Adrenal gland (tissue), 12 donors: ENCODE results near the gene AGBL1. TPM values are rescaled to one million over a fixed set of nuclear protein-coding genes. Genes with fewer than 3 reads are reported as not detected.

Experiments
- DNase-seq, 7 donors: peaks; one replicate each; pipeline ENCODE4 v3.0.0-alpha.2; 2019 to 2020
- H3K27ac ChIP-seq, 5 donors: fragments of 200-600 bp; sonication (generic) in 4 of 5; 1 replicate in 3 of 5; 2 replicates in 2 of 5; pipeline versions ENCODE4 v1.5.1 to v1.8.0; 2016 to 2020; ENCODE audit warnings: mild to moderate bottlenecking in 1 of 5
- H3K27me3 ChIP-seq: fragments of 200-600 bp; 2 replicates; pipeline ENCODE4 v1.8.0; 2021
- H3K36me3 ChIP-seq, 2 donors: fragments of 200-600 bp; replicated peaks in 1 of 2; 1 replicate in 1 of 2; 2 replicates in 1 of 2; pipeline versions ENCODE4 v1.5.1 to v1.8.0; 2018 to 2022
- H3K4me1 ChIP-seq, 2 donors: fragments of 200-600 bp; replicated peaks in 1 of 2; 1 replicate in 1 of 2; 2 replicates in 1 of 2; pipeline versions ENCODE4 v1.5.1 to v1.8.0; 2018 to 2021
- H3K4me3 ChIP-seq, 4 donors: fragments of 200-600 bp; sonication (generic) in 3 of 4; one replicate each; pipeline ENCODE4 v1.5.1; 2016 to 2018
- H3K9me3 ChIP-seq, 3 donors: fragments of 200-600 bp; sonication (generic) in 1 of 3; replicated peaks in 1 of 3; 1 replicate in 2 of 3; 2 replicates in 1 of 3; pipeline versions ENCODE4 v1.5.1 to v1.8.0; 2016 to 2021
- POLR2A ChIP-seq, 2 donors: fragments of 450-650 bp; IDR thresholded peaks; one replicate each; pipeline ENCODE4 v1.6.1; 2017; ENCODE audit warnings: antibody characterized with exemption in 2 of 2, mild to moderate bottlenecking in 2 of 2, moderate library complexity in 1 of 2
- WGBS, 4 donors: extraction: QIAGEN DNeasy Blood & Tissue Kit in 2 of 4; methylation state at CpG; one replicate each; pipeline versions ENCODE4 v1.1.5 to v1.1.7; 2013 to 2017; 5-methylcytosine and 5-hydroxymethylcytosine counted together
- intact Hi-C, 2 donors: fragments of 100-400 bp; cut with DNase I; formaldehyde crosslinking; loops; one replicate each; pipeline versions ENCODE4 v1.14.1 to v1.15.0; 2022 to 2023
- polyA plus RNA-seq, 3 donors: library from polyadenylated mRNA; stranded (reverse); fragments of 200-250 nt in 2 of 3; fragments of 350-450 nt in 1 of 3; fragmentation: Illumina TruSeq in 1 of 3; extraction: RNeasy Lipid Tissue Mini Kit (QIAGEN cat#74804) in 1 of 3; gene quantifications; one replicate each; pipeline ENCODE4 v1.2.3, GENCODE V29; 2013 to 2014
- total RNA-seq, 9 donors: library from RNA; depleted of rRNA in 4 of 9; stranded (reverse); fragments of >200 nt in 4 of 9; fragments of 120-200 nt in 1 of 9; fragmentation: NEBNext Ultra II Directional in 1 of 9; extraction: Animal tissue kit (Norgen Biotek cat#: 25700) in 1 of 9; gene quantifications; one replicate each; pipeline versions ENCODE4 v1.1.0 to v1.2.4, GENCODE V29; 2013 to 2023
- TF ChIP-seq, protein P1 (sequence below), 6 experiments: fragments of 450-650 bp in 4 of 6; fragments of 200-600 bp in 2 of 6; sonication (generic) in 1 of 6; IDR thresholded peaks; 1 replicate in 5 of 6; 2 replicates in 1 of 6; pipeline versions ENCODE4 v1.5.1 to v1.8.0; 2016 to 2021; ENCODE audit warnings: antibody characterized with exemption in 6 of 6, mild to moderate bottlenecking in 2 of 6, moderate library complexity in 1 of 6
- donor health status: healthy with polysubstance abuse.
- donor health status: Bipolar disorder and iron deficiency.
- donor health status: DM: yes; HTN: yes; CAD: no.
- donor health status: DM: no; HTN: no; CAD: no.
- donor health status: DM: no; HTN: no; CAD: no.
- donor health status: DM: yes; HTN: yes; CAD: no.

AGBL1 gene
- total and polyA plus RNA-seq, 12 donors: 0.04 to 0.07 (median 0.06) TPM; not detected in 9

- no peaks in the 10 kb centered on the region for H3K4me1 ChIP-seq
- no peaks in the 10 kb centered on the region for H3K36me3 ChIP-seq
- H3K27ac ChIP-seq: no peak overlapping the region
- no peaks in the 10 kb centered on the region for H3K27me3 ChIP-seq
- intact Hi-C loops: no loop called here
- H3K4me3 ChIP-seq: no peak overlapping the region
- 58 to 71% (median 66%) methylated on average over 1 to 2 of the region's 2 CpGs for WGBS, 4 donors
- TF ChIP-seq POLR2A (IDR thresholded peaks at IDR 0.05): no peak
- no peaks in the 10 kb centered on the region for H3K9me3 ChIP-seq
- no peak for DNase-seq
Measured at GRCh38 chr15:86432861-86433260, 353.2 kb downstream of the AGBL1 start.

- Histone ChIP-seq H3K36me3 (no peaks in the 10 kb centered on the region), H3K4me3 (no peak overlapping the region), H3K9me3 (no peaks in the 10 kb centered on the region), H3K27ac (no peak overlapping the region), H3K27me3 (no peaks in the 10 kb centered on the region), H3K4me1 (no peaks in the 10 kb centered on the region)
- WGBS, 4 donors: 48 to 59% (median 52%) methylated on average over 4 of the region's 4 CpGs
- intact Hi-C loops: no loop called here
- no peak for DNase-seq
- TF ChIP-seq, protein P1, sequence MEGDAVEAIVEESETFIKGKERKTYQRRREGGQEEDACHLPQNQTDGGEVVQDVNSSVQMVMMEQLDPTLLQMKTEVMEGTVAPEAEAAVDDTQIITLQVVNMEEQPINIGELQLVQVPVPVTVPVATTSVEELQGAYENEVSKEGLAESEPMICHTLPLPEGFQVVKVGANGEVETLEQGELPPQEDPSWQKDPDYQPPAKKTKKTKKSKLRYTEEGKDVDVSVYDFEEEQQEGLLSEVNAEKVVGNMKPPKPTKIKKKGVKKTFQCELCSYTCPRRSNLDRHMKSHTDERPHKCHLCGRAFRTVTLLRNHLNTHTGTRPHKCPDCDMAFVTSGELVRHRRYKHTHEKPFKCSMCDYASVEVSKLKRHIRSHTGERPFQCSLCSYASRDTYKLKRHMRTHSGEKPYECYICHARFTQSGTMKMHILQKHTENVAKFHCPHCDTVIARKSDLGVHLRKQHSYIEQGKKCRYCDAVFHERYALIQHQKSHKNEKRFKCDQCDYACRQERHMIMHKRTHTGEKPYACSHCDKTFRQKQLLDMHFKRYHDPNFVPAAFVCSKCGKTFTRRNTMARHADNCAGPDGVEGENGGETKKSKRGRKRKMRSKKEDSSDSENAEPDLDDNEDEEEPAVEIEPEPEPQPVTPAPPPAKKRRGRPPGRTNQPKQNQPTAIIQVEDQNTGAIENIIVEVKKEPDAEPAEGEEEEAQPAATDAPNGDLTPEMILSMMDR (IDR thresholded peaks at IDR 0.05): no peak
- TF ChIP-seq POLR2A (IDR thresholded peaks at IDR 0.05): no peak
Measured at GRCh38 chr15:86433983-86434382, 354.3 kb downstream of the AGBL1 start.

DNA sequence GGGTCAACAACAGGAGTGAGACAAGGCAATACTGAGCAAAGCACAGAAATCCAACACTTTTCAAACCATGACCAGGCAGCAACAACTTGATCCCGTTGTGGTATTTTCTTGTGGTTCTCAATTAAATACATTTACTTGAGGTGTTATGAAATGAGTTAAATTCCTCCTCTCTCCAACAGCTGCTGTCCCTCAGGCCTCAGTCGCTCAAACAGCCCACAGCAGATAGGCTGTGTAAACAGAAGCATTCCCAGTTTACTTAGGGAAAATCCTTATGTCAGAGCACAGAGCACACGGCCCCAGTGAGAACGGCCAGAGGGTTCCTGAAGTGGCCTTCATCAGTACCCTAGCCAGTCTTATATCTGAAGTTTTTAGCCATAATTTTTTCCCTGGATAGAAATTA lies 359.9 kb downstream of the AGBL1 start:
- Histone ChIP-seq H3K9me3 (no peaks in the 10 kb centered on the region), H3K27me3 (no peaks in the 10 kb centered on the region), H3K27ac (no peak overlapping the region), H3K36me3 (no peaks in the 10 kb centered on the region), H3K4me3 (no peak overlapping the region), H3K4me1 (no peaks in the 10 kb centered on the region)
- WGBS, 4 donors: 52 to 64% (median 55%) methylated on average over 4 of the region's 4 CpGs
- TF ChIP-seq, protein P1 (IDR thresholded peaks at IDR 0.05): no peak
- TF ChIP-seq POLR2A (IDR thresholded peaks at IDR 0.05): no peak
- no peak for DNase-seq
- intact Hi-C loops: no loop called here

DNA sequence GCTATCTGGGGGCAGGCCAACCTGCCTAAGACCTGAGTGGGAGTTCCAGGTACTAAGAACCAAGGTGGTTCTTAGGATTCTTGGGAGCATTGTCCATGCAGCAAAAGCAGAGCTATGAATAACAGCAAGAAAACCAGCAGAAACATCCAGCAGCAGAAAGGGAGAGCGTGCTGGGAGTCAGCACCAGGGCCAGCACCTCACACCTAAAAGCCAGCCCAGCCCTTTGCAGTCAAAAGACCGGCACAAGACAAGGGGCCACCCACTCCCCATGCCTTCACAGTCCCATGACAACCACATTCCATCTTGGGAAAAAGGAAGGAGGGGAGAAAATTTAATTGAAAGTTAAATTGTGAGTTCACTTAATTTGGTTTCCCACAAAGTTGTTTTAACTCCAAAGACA lies 364.9 kb downstream of the AGBL1 start:
- Histone ChIP-seq H3K4me1 (no peaks in the 10 kb centered on the region), H3K4me3 (no peak overlapping the region), H3K9me3 (no peaks in the 10 kb centered on the region), H3K27ac (no peak overlapping the region), H3K27me3 (no peaks in the 10 kb centered on the region), H3K36me3 (no peaks in the 10 kb centered on the region)
- TF ChIP-seq, protein P1 (IDR thresholded peaks at IDR 0.05): no peak
- TF ChIP-seq POLR2A (IDR thresholded peaks at IDR 0.05): no peak
- no peak for DNase-seq
- intact Hi-C loops: no loop called here
- WGBS, 4 donors: 6 to 28% (median 15%) methylated on average over 2 of the region's 2 CpGs

- no peaks in the 10 kb centered on the region for H3K36me3 ChIP-seq
- 37 to 45% (median 40%) methylated on average over 6 of the region's 6 CpGs for WGBS, 4 donors
- H3K9me3 ChIP-seq: no peaks in the 10 kb centered on the region
- H3K4me1 ChIP-seq: no peaks in the 10 kb centered on the region
- no peaks in the 10 kb centered on the region for H3K27me3 ChIP-seq
- no peak for TF ChIP-seq POLR2A (IDR thresholded peaks at IDR 0.05)
- TF ChIP-seq, protein P1 (IDR thresholded peaks at IDR 0.05): no peak
- no peak for DNase-seq
- intact Hi-C loops: no loop called here
- no peak overlapping the region for H3K27ac ChIP-seq
- H3K4me3 ChIP-seq: no peak overlapping the region
Measured at GRCh38 chr15:86445579-86446252, 366.0 kb downstream of the AGBL1 start.
